Fibroblast of lung (primary cell): ENCODE measurements around the gene PARP11. TPM values are rescaled to one million over a fixed set of nuclear protein-coding genes. Genes with fewer than 3 reads are reported as not detected.

Experiments
- DNase-seq, 2 donors: peaks; one replicate each; pipeline versions ENCODE4 v3.0.0 to v3.0.0-alpha.2; 2010; ENCODE audit warnings: low read depth in 2 of 2
- H2AFZ ChIP-seq: 2 replicates; pipeline ENCODE4 v1.5.1; 2012; ENCODE audit warnings: low read length, control low read depth, inconsistent platforms
- H3K27ac ChIP-seq: 2 replicates; pipeline ENCODE4 v1.5.1; 2011; ENCODE audit warnings: low read length, control low read depth; ENCODE audit not compliant: insufficient read depth
- H3K27me3 ChIP-seq: 2 replicates; pipeline ENCODE4 v1.5.1; 2011; ENCODE audit warnings: mild to moderate bottlenecking, low read length; ENCODE audit not compliant: control insufficient read depth, insufficient read depth
- H3K36me3 ChIP-seq: 2 replicates; pipeline ENCODE4 v1.5.1; 2011; ENCODE audit warnings: low read length; ENCODE audit not compliant: control insufficient read depth, insufficient read depth
- H3K4me1 ChIP-seq: 2 replicates; pipeline ENCODE4 v1.5.1; 2011; ENCODE audit warnings: low read length; ENCODE audit not compliant: control insufficient read depth, insufficient read depth; ENCODE audit errors: extremely low read depth
- H3K4me2 ChIP-seq: 2 replicates; pipeline ENCODE4 v1.5.1; 2011; ENCODE audit warnings: low read length, control low read depth; ENCODE audit not compliant: insufficient read depth; ENCODE audit errors: extremely low read depth
- H3K4me3 ChIP-seq, 4 experiments: fragments of 200-600 bp in 1 of 4; sonication (generic) in 1 of 4; replicated peaks in 1 of 4; 2 replicates each; pipeline ENCODE4 v1.5.1; 2011 to 2016; ENCODE audit warnings: low read length in 4 of 4, low read depth in 3 of 4, mild to moderate bottlenecking in 3 of 4, control low read depth in 2 of 4, inconsistent platforms in 1 of 4, mixed read lengths in 1 of 4; ENCODE audit not compliant: insufficient read depth in 1 of 4; ENCODE audit errors: control extremely low read depth in 1 of 4
- H3K79me2 ChIP-seq: 2 replicates; pipeline ENCODE4 v1.5.1; 2012; ENCODE audit warnings: mild to moderate bottlenecking, low read length, inconsistent platforms; ENCODE audit not compliant: control insufficient read depth, insufficient read depth
- H3K9ac ChIP-seq: 2 replicates; pipeline ENCODE4 v1.5.1; 2011; ENCODE audit warnings: mild to moderate bottlenecking, low read length, control low read depth; ENCODE audit not compliant: insufficient read depth
- H3K9me3 ChIP-seq: 2 replicates; pipeline ENCODE4 v1.5.1; 2012; ENCODE audit warnings: low read depth, low read length; ENCODE audit not compliant: control insufficient read depth, insufficient read depth
- H4K20me1 ChIP-seq: 2 replicates; pipeline ENCODE4 v1.5.1; 2011; ENCODE audit warnings: low read length; ENCODE audit not compliant: control insufficient read depth, insufficient read depth; ENCODE audit errors: extremely low read depth
- CTCF ChIP-seq, 2 donors: IDR thresholded peaks in 1 of 2; conservative IDR thresholded peaks in 1 of 2; 1 replicate in 1 of 2; 2 replicates in 1 of 2; pipeline ENCODE4 v1.5.1; 2011 to 2012; ENCODE audit warnings: low read length in 2 of 2, control low read depth in 1 of 2, inconsistent platforms in 1 of 2, low read depth in 1 of 2, mild to moderate bottlenecking in 1 of 2
- EZH2 ChIP-seq: IDR thresholded peaks from 2 replicates; pipeline ENCODE4 v1.5.1; 2012; ENCODE audit warnings: low read length, control low read depth, mild to moderate bottlenecking; ENCODE audit errors: missing control alignments
- polyA plus RNA-seq, 2 donors: library from polyadenylated mRNA; depleted of rRNA in 1 of 2; stranded (reverse) in 1 of 2; unstranded in 1 of 2; fragments of >200 nt; gene quantifications; 2 replicates each; pipeline ENCODE4 v1.2.1, GENCODE V29; 2011 to 2012; ENCODE audit warnings: missing spikeins in 1 of 2
- total RNA-seq: library from RNA; depleted of rRNA; stranded (reverse); fragments of >200 nt; gene quantifications from 2 replicates; pipeline ENCODE4 v1.2.1, GENCODE V29; 2014

Gene PARP11
- total and polyA plus RNA-seq, 2 donors (not counting 1 experiment from before 2014, with no cell fraction given) = 6.6 to 8.9 TPM

- TF ChIP-seq EZH2 (no peak), CTCF (conservative IDR thresholded peaks at IDR 0.05 in 1 of 2, IDR thresholded peaks at IDR 0.05 in 1 of 2; ENCODE audit: low read depth in 1 of 2, low read length in 2 of 2) (no peak)
- H2AFZ ChIP-seq = no peak overlapping the region
- no peak overlapping the region for H3K4me2 ChIP-seq
- no peaks in the 10 kb centered on the region for H3K4me1 ChIP-seq
- no peaks in the 10 kb centered on the region for H4K20me1 ChIP-seq
- no peak overlapping the region for H3K4me3 ChIP-seq
- H3K27ac ChIP-seq = no peak overlapping the region
- no peaks in the 10 kb centered on the region for H3K79me2 ChIP-seq
- no peaks in the 10 kb centered on the region for H3K36me3 ChIP-seq
- no peaks in the 10 kb centered on the region for H3K27me3 ChIP-seq
- H3K9me3 ChIP-seq = no peaks in the 10 kb centered on the region
- DNase-seq = no peak
- H3K9ac ChIP-seq = no peak overlapping the region
These were observed 39.7 kb upstream of the PARP11 start for GRCh38 chr12:3912863-3913262.

- no peak for TF ChIP-seq EZH2
- no peak for TF ChIP-seq CTCF (conservative IDR thresholded peaks at IDR 0.05 in 1 of 2, IDR thresholded peaks at IDR 0.05 in 1 of 2; ENCODE audit: low read depth in 1 of 2, low read length in 2 of 2)
- H3K27me3 ChIP-seq = no peaks in the 10 kb centered on the region
- H3K27ac ChIP-seq = no peak overlapping the region
- H3K4me2 ChIP-seq = no peak overlapping the region
- no peaks in the 10 kb centered on the region for H3K79me2 ChIP-seq
- H2AFZ ChIP-seq = no peak overlapping the region
- H3K4me1 ChIP-seq = no peaks in the 10 kb centered on the region
- H3K9me3 ChIP-seq = no peaks in the 10 kb centered on the region
- H3K9ac ChIP-seq = no peak overlapping the region
- no peak overlapping the region for H3K4me3 ChIP-seq
- DNase-seq = no peak
- H4K20me1 ChIP-seq = no peaks in the 10 kb centered on the region
- H3K36me3 ChIP-seq = no peaks in the 10 kb centered on the region
These were observed 38.2 kb upstream of the PARP11 start for GRCh38 chr12:3911409-3911808.

DNA sequence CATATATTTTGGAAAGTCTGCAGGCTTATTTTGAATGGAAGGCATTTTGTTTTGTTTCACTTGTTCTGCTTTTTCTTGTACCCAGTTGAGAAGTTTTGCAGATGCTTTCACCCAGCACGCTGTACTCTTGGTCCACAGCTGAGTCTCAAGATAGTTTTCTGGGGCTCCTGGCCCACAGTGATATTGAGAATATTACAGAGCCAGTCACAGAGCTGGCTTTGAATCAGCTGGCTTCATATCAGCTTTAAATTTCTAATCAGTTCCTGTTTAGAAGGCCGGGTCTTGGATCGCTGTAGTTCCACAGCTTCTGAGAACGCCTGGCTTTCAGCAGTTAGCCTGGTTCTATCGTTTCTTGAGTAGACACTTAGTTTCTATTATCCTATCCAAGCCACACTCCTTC, 32.5 kb upstream of the PARP11 start:
- H3K4me2 ChIP-seq = no peak overlapping the region
- H4K20me1 ChIP-seq = no peaks in the 10 kb centered on the region
- H3K27me3 ChIP-seq = no peaks in the 10 kb centered on the region
- H3K4me1 ChIP-seq = no peaks in the 10 kb centered on the region
- no peak for DNase-seq
- no peaks in the 10 kb centered on the region for H3K9me3 ChIP-seq
- no peak overlapping the region for H3K4me3 ChIP-seq
- no peaks in the 10 kb centered on the region for H3K79me2 ChIP-seq
- TF ChIP-seq CTCF (conservative IDR thresholded peaks at IDR 0.05 in 1 of 2, IDR thresholded peaks at IDR 0.05 in 1 of 2; ENCODE audit: low read depth in 1 of 2, low read length in 2 of 2) = no peak
- TF ChIP-seq EZH2 = no peak
- no peak overlapping the region for H2AFZ ChIP-seq
- no peak overlapping the region for H3K27ac ChIP-seq
- no peak overlapping the region for H3K9ac ChIP-seq
- no peaks in the 10 kb centered on the region for H3K36me3 ChIP-seq
